ENCODE results near the gene YEATS2. TPM values are rescaled to one million over a fixed set of nuclear protein-coding genes. Genes with fewer than 3 reads are reported as not detected.

The YEATS2 gene
- total and polyA plus RNA-seq, 8 donors: 28.4 to 48.8 (median 44.1) TPM

DNA sequence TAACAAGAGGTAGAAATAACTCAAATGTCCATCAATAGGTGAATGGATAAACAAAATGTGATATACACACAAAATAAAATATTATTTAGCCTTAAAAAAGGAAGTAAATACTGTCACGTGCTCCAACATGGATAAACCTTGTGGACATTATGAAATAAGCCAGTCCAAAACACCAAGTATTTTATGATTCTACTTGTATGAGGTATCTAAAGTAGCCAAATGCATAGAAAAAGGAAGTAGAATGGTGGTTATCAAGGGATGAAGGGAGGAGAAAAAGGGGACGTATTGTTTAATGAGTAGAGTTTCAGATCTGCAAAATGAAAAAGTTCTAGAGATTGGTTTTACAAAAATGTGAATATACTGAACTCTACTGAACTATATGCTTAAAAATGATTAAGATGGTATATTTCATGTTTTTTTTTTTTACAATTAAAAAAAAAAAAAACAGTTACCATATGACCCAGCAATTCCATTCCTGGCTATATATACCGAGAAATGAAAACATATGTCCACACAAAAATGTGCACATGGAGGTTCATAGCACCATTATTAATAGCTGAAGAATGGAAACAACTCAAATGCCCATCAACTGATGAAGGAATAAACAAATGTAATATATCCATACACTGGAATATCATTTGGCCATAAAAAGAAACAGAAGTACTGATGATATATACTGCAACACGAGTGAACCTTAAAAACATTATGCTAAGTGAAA lies 156.9 kb downstream of the YEATS2 start:
- no peaks in the 10 kb centered on the region for H3K27me3 ChIP-seq
- ATAC-seq: no peak
- no peaks in the 10 kb centered on the region for H3K4me1 ChIP-seq
- H3K9me3 ChIP-seq: no peaks in the 10 kb centered on the region
- intact Hi-C loops (cut with DNase I): no loop called here
- H3K36me3 ChIP-seq: peaks cover 0 to 58% of the 10 kb centered on the region in 2 donors
- DNase-seq: no peak
- TF ChIP-seq, protein P1, sequence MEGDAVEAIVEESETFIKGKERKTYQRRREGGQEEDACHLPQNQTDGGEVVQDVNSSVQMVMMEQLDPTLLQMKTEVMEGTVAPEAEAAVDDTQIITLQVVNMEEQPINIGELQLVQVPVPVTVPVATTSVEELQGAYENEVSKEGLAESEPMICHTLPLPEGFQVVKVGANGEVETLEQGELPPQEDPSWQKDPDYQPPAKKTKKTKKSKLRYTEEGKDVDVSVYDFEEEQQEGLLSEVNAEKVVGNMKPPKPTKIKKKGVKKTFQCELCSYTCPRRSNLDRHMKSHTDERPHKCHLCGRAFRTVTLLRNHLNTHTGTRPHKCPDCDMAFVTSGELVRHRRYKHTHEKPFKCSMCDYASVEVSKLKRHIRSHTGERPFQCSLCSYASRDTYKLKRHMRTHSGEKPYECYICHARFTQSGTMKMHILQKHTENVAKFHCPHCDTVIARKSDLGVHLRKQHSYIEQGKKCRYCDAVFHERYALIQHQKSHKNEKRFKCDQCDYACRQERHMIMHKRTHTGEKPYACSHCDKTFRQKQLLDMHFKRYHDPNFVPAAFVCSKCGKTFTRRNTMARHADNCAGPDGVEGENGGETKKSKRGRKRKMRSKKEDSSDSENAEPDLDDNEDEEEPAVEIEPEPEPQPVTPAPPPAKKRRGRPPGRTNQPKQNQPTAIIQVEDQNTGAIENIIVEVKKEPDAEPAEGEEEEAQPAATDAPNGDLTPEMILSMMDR (IDR thresholded peaks at IDR 0.05): no peak
- no peak overlapping the region for H3K4me3 ChIP-seq
- no peak overlapping the region for H3K27ac ChIP-seq

DNA sequence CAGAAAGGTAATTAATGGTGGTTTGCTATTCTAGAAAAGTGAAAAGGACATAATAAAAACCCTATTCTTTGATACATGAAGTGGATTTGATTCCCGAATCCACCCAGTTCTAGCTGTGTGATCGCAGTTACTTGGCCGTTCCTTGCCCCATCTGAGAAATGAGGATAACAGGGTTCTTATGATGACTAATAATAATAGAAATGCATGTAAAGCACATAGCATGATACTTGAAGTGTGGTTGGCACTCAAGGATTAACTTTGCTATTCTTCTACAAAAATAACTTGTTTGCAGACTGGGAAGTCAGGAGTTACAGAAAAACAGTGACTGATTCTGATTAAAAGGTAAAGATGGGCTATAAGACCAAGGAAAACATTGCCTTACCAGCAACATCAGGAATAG lies 160.3 kb downstream of the YEATS2 start:
- intact Hi-C loops (cut with DNase I): no loop called here
- H3K4me3 ChIP-seq: no peak overlapping the region

More for the DNA sequence above, 160.3 kb downstream of the YEATS2 start:
- peak; percentile 70 for ATAC-seq
- peaks cover 0 to 84% of the 10 kb centered on the region in 2 donors for H3K36me3 ChIP-seq
- TF ChIP-seq, protein P1 (IDR thresholded peaks at IDR 0.05): no peak
- H3K27ac ChIP-seq: no peak overlapping the region
- H3K4me1 ChIP-seq: no peaks in the 10 kb centered on the region
- no peaks in the 10 kb centered on the region for H3K9me3 ChIP-seq
- H3K27me3 ChIP-seq: no peaks in the 10 kb centered on the region
- DNase-seq: no peak

Other genes with a start within 250 kb of the YEATS2 start
- gene KLHL6, start 142.1 kb upstream of the YEATS2 start, total RNA-seq: 10 to 100 TPM in 1 of 2 donors, 1 to 10 TPM in 1; 8.2 to 21.6 TPM
- 1 to 10 TPM; 1.4 to 2.6 (median 1.9) TPM for gene KLHL6, start 142.1 kb upstream of the YEATS2 start, polyA plus RNA-seq (ENCODE audit: insufficient read length in 6 of 6)
- 10 to 100 TPM; 59.2 to 80.9 TPM for gene KLHL24, start 62.2 kb upstream of the YEATS2 start, total RNA-seq
- gene KLHL24, start 62.2 kb upstream of the YEATS2 start, polyA plus RNA-seq (ENCODE audit: insufficient read length in 6 of 6): 10 to 100 TPM; 37.8 to 57.9 (median 43.0) TPM
- gene MAP6D1, start 127.8 kb downstream of the YEATS2 start, total RNA-seq: 1 to 10 TPM in 1 of 2 donors, under 1 TPM in 1; 0.38 to 1.2 TPM
- 1 to 10 TPM in 1 of 6 donors, under 1 TPM in 5; 0.55 to 2.2 (median 0.83) TPM for gene MAP6D1, start 127.8 kb downstream of the YEATS2 start, polyA plus RNA-seq (ENCODE audit: insufficient read length in 6 of 6)
- gene PARL, start 187.1 kb downstream of the YEATS2 start, total RNA-seq: 10 to 100 TPM; 39.6 to 45.7 TPM
- 10 to 100 TPM; 45.3 to 58.3 (median 52.6) TPM for gene PARL, start 187.1 kb downstream of the YEATS2 start, polyA plus RNA-seq (ENCODE audit: insufficient read length in 6 of 6)